ENCODE results near the gene SCN2A.

DNA sequence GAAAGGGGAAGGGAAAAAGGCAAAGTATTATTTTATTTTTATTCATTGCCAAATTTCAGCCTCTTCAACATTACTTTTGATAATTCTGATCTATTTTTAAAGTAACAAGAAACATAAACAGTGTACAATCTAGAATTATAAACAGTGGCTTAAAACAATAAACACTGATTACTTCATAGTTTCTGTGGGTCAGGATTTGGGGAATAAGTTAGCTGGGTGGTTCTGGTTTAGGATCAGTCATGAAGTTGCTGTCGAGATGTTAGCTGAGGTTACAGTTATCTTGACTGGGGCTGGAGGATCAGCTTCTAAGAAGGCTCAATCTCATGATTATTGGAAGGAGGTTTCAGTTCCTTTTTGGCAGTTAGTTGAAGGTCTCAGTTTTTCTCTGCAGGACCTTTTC, 109.2 kb downstream of the SCN2A start:
- TF ChIP-seq RFX5 (IDR thresholded peaks at IDR 0.05), result no peak
- no peak for TF ChIP-seq POLR2AphosphoS2 (conservative IDR thresholded peaks at IDR 0.05; ENCODE audit: low read length)
- TF ChIP-seq, protein P1, sequence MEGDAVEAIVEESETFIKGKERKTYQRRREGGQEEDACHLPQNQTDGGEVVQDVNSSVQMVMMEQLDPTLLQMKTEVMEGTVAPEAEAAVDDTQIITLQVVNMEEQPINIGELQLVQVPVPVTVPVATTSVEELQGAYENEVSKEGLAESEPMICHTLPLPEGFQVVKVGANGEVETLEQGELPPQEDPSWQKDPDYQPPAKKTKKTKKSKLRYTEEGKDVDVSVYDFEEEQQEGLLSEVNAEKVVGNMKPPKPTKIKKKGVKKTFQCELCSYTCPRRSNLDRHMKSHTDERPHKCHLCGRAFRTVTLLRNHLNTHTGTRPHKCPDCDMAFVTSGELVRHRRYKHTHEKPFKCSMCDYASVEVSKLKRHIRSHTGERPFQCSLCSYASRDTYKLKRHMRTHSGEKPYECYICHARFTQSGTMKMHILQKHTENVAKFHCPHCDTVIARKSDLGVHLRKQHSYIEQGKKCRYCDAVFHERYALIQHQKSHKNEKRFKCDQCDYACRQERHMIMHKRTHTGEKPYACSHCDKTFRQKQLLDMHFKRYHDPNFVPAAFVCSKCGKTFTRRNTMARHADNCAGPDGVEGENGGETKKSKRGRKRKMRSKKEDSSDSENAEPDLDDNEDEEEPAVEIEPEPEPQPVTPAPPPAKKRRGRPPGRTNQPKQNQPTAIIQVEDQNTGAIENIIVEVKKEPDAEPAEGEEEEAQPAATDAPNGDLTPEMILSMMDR (IDR thresholded peaks at IDR 0.05), result no peak
- no peak for TF ChIP-seq HOXB5 (CRISPR knock-in tag; IDR thresholded peaks at IDR 0.05)
- no peak for TF ChIP-seq HDAC2 (IDR thresholded peaks at IDR 0.05)
- no peak for TF ChIP-seq MAFK (IDR thresholded peaks at IDR 0.05; ENCODE audit: partially characterized antibody)
- no peak for TF ChIP-seq POLR2A (IDR thresholded peaks at IDR 0.05; ENCODE audit: low read length)

Data from A549 (cell line).